Erythroblast (primary cell): ENCODE results near the gene CKB.

Experiments used
- GATA1 ChIP-seq: IDR thresholded peaks from 2 replicates; pipeline ENCODE4 v1.6.1; 2011; ENCODE audit warnings: low read depth, mild to moderate bottlenecking, control low read depth, low read length, moderate library complexity
- POLR2A ChIP-seq: IDR thresholded peaks from 2 replicates; pipeline ENCODE4 v1.6.1; 2011; ENCODE audit warnings: mild to moderate bottlenecking, low read length

- TF ChIP-seq POLR2A, result no peak
- no peak for TF ChIP-seq GATA1
Measured at GRCh38 chr14:103568952-103569351, 46.3 kb upstream of the CKB start.
